Liver (tissue), 9 donors: Measurements from ENCODE around the gene EMILIN3. TPM values are rescaled to one million over a fixed set of nuclear protein-coding genes. Genes with fewer than 3 reads are reported as not detected.

Experiments used
- DNase-seq: peaks from one replicate; pipeline ENCODE4 v3.0.0-alpha.2; 2017; ENCODE audit warnings: low spot score
- H3K27ac ChIP-seq, 2 donors: one replicate each; pipeline ENCODE4 v1.7.0; 2013; ENCODE audit warnings: inconsistent platforms in 2 of 2, low read length in 2 of 2, control low read depth in 1 of 2, low read depth in 1 of 2, mild to moderate bottlenecking in 1 of 2
- H3K27me3 ChIP-seq, 4 donors: one replicate each; pipeline versions ENCODE4 v1.6.1 to v1.7.0; 2013; ENCODE audit warnings: low read length in 3 of 4, inconsistent platforms in 1 of 4, mild to moderate bottlenecking in 1 of 4, moderate library complexity in 1 of 4; ENCODE audit not compliant: control insufficient read depth in 4 of 4, insufficient read depth in 4 of 4
- H3K36me3 ChIP-seq, 4 donors: one replicate each; pipeline versions ENCODE4 v1.6.1 to v1.7.0; 2013; ENCODE audit warnings: low read length in 3 of 4, mild to moderate bottlenecking in 3 of 4, low read depth in 1 of 4, moderate library complexity in 1 of 4; ENCODE audit not compliant: control insufficient read depth in 4 of 4, insufficient read depth in 3 of 4
- H3K4me1 ChIP-seq, 4 donors: one replicate each; pipeline versions ENCODE4 v1.6.1 to v1.7.0; 2013; ENCODE audit warnings: low read length in 3 of 4, mild to moderate bottlenecking in 3 of 4, moderate library complexity in 1 of 4; ENCODE audit not compliant: control insufficient read depth in 4 of 4, insufficient read depth in 4 of 4
- H3K4me3 ChIP-seq, 3 donors: one replicate each; pipeline versions ENCODE4 v1.6.1 to v1.7.0; 2013; ENCODE audit warnings: low read length in 3 of 3, control low read depth in 1 of 3, low read depth in 1 of 3, mild to moderate bottlenecking in 1 of 3
- H3K9ac ChIP-seq, 2 donors: one replicate each; pipeline ENCODE4 v1.7.0; 2013; ENCODE audit warnings: low read length in 2 of 2, mild to moderate bottlenecking in 2 of 2, moderate library complexity in 2 of 2, control low read depth in 1 of 2, low read depth in 1 of 2
- H3K9me3 ChIP-seq, 4 donors: one replicate each; pipeline versions ENCODE4 v1.6.1 to v1.7.0; 2013; ENCODE audit warnings: low read length in 3 of 4; ENCODE audit not compliant: control insufficient read depth in 4 of 4
- EGR1 ChIP-seq, 2 donors: IDR thresholded peaks; 2 replicates each; pipeline ENCODE4 v1.6.1; 2016 to 2018; ENCODE audit warnings: antibody characterized with exemption in 2 of 2, low read depth in 2 of 2
- FOXA1 ChIP-seq: IDR thresholded peaks from 2 replicates; pipeline ENCODE4 v1.6.1; 2016; ENCODE audit warnings: antibody characterized with exemption
- FOXA2 ChIP-seq: IDR thresholded peaks from 2 replicates; pipeline ENCODE4 v1.6.1; 2016; ENCODE audit warnings: antibody characterized with exemption
- GABPA ChIP-seq, 2 donors: IDR thresholded peaks in 1 of 2; conservative IDR thresholded peaks in 1 of 2; 2 replicates each; pipeline ENCODE4 v1.6.1; 2016; ENCODE audit warnings: antibody characterized with exemption in 2 of 2, mild to moderate bottlenecking in 1 of 2, moderate library complexity in 1 of 2
- HNF4A ChIP-seq, 2 donors: conservative IDR thresholded peaks; 2 replicates each; pipeline ENCODE4 v1.6.1; 2016; ENCODE audit warnings: antibody characterized with exemption in 2 of 2, mild to moderate bottlenecking in 2 of 2
- HNF4G ChIP-seq: IDR thresholded peaks from 2 replicates; pipeline ENCODE4 v1.6.1; 2016; ENCODE audit warnings: antibody characterized with exemption
- JUND ChIP-seq, 2 donors: IDR thresholded peaks; 2 replicates each; pipeline ENCODE4 v1.6.1; 2016; ENCODE audit warnings: antibody characterized with exemption in 2 of 2
- NR2F2 ChIP-seq: IDR thresholded peaks from 2 replicates; pipeline ENCODE4 v1.6.1; 2016; ENCODE audit warnings: antibody characterized with exemption
- RAD21 ChIP-seq, 2 donors: IDR thresholded peaks; 2 replicates each; pipeline ENCODE4 v1.6.1; 2016; ENCODE audit warnings: antibody characterized with exemption in 2 of 2, mild to moderate bottlenecking in 2 of 2
- RXRA ChIP-seq, 2 donors: IDR thresholded peaks; 2 replicates each; pipeline ENCODE4 v1.6.1; 2017 to 2018; ENCODE audit warnings: antibody characterized with exemption in 2 of 2, mild to moderate bottlenecking in 1 of 2
- SP1 ChIP-seq: IDR thresholded peaks from 2 replicates; pipeline ENCODE4 v1.6.1; 2018; ENCODE audit warnings: antibody characterized with exemption, mild to moderate bottlenecking
- TAF1 ChIP-seq: conservative IDR thresholded peaks from 2 replicates; pipeline ENCODE4 v1.6.1; 2016; ENCODE audit warnings: antibody characterized with exemption, mild to moderate bottlenecking
- YY1 ChIP-seq: IDR thresholded peaks from 2 replicates; pipeline ENCODE4 v1.6.1; 2016; ENCODE audit warnings: antibody characterized with exemption, mild to moderate bottlenecking
- WGBS: extraction: QIAGEN DNeasy Blood & Tissue Kit; methylation state at CpG from one replicate; pipeline ENCODE4 v1.1.7; 2013; 5-methylcytosine and 5-hydroxymethylcytosine counted together
- polyA plus RNA-seq, 2 donors: library from polyadenylated mRNA; stranded (reverse) in 1 of 2; unstranded in 1 of 2; fragments of 200-250 nt in 1 of 2; fragments of >200 nt in 1 of 2; fragmentation: Nextera tagmentation in 1 of 2; extraction: Ambion mirVana in 1 of 2; gene quantifications; one replicate each; pipeline versions ENCODE4 v1.2.1 to v1.2.3, GENCODE V29; 2013 to 2015
- total RNA-seq, 2 donors: library from RNA; depleted of rRNA; stranded (reverse); fragments of >200 nt; gene quantifications; one replicate each; pipeline ENCODE4 v1.2.3, GENCODE V29; 2014
- TF ChIP-seq, protein P1 (sequence below): IDR thresholded peaks from 2 replicates; pipeline ENCODE4 v1.6.1; 2016; ENCODE audit warnings: antibody characterized with exemption
- TF ChIP-seq, protein P2 (sequence below): fragments of 150-350 bp; IDR thresholded peaks from 2 replicates; pipeline ENCODE4 v1.5.1; 2017; ENCODE audit warnings: improper control_type of control experiment, low read depth, low read length; ENCODE audit not compliant: missing input control
- TF ChIP-seq, protein P3 (sequence below): IDR thresholded peaks from 2 replicates; pipeline ENCODE4 v1.6.1; 2016; ENCODE audit warnings: antibody characterized with exemption
- TF ChIP-seq, protein P4 (sequence below): IDR thresholded peaks from 2 replicates; pipeline ENCODE4 v1.6.1; 2016; ENCODE audit warnings: antibody characterized with exemption
- TF ChIP-seq, protein P5 (sequence below): IDR thresholded peaks from 2 replicates; pipeline ENCODE4 v1.6.1; 2016; ENCODE audit warnings: antibody characterized with exemption, mild to moderate bottlenecking
- donor health status: healthy.
- donor health status: healthy.
- donor health status: healthy.
- donor health status: healthy.
- donor health status: healthy.

The EMILIN3 gene
- total and polyA plus RNA-seq, 4 donors: 0.05 to 0.79 (median 0.17) TPM; not detected in 1

DNA sequence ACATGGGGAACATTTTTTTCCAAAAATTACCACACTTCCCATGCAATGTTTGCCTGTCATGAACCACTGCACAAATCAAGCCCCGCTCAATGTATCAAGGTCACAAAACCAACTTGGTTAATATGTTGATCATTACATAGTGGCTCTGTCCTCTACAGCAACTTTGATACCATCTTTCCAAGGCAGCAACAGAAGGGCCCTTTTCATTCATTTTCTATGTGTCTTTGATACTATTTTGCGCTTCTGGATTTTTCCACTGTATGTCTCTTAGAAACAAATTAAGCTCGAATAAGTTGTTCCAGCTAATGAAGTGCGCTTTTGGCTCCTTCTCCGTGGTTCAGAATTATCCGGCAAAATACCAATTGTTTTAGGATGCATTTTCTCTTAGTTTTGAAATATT, 50.6 kb downstream of the EMILIN3 start:
- TF ChIP-seq FOXA2: peak; percentile 42
- TF ChIP-seq, protein P1, sequence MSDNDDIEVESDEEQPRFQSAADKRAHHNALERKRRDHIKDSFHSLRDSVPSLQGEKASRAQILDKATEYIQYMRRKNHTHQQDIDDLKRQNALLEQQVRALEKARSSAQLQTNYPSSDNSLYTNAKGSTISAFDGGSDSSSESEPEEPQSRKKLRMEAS: no peak
- TF ChIP-seq JUND (IDR thresholded peaks at IDR 0.05): peak in 1 of 2 donors; percentile 68
- TF ChIP-seq, protein P2, sequence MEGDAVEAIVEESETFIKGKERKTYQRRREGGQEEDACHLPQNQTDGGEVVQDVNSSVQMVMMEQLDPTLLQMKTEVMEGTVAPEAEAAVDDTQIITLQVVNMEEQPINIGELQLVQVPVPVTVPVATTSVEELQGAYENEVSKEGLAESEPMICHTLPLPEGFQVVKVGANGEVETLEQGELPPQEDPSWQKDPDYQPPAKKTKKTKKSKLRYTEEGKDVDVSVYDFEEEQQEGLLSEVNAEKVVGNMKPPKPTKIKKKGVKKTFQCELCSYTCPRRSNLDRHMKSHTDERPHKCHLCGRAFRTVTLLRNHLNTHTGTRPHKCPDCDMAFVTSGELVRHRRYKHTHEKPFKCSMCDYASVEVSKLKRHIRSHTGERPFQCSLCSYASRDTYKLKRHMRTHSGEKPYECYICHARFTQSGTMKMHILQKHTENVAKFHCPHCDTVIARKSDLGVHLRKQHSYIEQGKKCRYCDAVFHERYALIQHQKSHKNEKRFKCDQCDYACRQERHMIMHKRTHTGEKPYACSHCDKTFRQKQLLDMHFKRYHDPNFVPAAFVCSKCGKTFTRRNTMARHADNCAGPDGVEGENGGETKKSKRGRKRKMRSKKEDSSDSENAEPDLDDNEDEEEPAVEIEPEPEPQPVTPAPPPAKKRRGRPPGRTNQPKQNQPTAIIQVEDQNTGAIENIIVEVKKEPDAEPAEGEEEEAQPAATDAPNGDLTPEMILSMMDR: no peak
- TF ChIP-seq, protein P3, sequence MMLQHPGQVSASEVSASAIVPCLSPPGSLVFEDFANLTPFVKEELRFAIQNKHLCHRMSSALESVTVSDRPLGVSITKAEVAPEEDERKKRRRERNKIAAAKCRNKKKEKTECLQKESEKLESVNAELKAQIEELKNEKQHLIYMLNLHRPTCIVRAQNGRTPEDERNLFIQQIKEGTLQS: no peak
- TF ChIP-seq RXRA (IDR thresholded peaks at IDR 0.05): peak; percentile 53 to 62
- peak in 1 of 2 donors; percentile 49 for TF ChIP-seq RAD21 (IDR thresholded peaks at IDR 0.05)
- TF ChIP-seq GABPA (IDR thresholded peaks at IDR 0.05 in 1 of 2, conservative IDR thresholded peaks at IDR 0.05 in 1 of 2): no peak
- peak; percentile 23 for TF ChIP-seq HNF4G
- no peak for TF ChIP-seq NR2F2
- peak; percentile 76 for TF ChIP-seq SP1
- TF ChIP-seq TAF1: peak; percentile 58
- TF ChIP-seq, protein P4, sequence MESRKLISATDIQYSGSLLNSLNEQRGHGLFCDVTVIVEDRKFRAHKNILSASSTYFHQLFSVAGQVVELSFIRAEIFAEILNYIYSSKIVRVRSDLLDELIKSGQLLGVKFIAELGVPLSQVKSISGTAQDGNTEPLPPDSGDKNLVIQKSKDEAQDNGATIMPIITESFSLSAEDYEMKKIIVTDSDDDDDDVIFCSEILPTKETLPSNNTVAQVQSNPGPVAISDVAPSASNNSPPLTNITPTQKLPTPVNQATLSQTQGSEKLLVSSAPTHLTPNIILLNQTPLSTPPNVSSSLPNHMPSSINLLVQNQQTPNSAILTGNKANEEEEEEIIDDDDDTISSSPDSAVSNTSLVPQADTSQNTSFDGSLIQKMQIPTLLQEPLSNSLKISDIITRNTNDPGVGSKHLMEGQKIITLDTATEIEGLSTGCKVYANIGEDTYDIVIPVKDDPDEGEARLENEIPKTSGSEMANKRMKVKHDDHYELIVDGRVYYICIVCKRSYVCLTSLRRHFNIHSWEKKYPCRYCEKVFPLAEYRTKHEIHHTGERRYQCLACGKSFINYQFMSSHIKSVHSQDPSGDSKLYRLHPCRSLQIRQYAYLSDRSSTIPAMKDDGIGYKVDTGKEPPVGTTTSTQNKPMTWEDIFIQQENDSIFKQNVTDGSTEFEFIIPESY: peak; percentile 28
- peak; percentile 85 for TF ChIP-seq YY1
- TF ChIP-seq, protein P5, sequence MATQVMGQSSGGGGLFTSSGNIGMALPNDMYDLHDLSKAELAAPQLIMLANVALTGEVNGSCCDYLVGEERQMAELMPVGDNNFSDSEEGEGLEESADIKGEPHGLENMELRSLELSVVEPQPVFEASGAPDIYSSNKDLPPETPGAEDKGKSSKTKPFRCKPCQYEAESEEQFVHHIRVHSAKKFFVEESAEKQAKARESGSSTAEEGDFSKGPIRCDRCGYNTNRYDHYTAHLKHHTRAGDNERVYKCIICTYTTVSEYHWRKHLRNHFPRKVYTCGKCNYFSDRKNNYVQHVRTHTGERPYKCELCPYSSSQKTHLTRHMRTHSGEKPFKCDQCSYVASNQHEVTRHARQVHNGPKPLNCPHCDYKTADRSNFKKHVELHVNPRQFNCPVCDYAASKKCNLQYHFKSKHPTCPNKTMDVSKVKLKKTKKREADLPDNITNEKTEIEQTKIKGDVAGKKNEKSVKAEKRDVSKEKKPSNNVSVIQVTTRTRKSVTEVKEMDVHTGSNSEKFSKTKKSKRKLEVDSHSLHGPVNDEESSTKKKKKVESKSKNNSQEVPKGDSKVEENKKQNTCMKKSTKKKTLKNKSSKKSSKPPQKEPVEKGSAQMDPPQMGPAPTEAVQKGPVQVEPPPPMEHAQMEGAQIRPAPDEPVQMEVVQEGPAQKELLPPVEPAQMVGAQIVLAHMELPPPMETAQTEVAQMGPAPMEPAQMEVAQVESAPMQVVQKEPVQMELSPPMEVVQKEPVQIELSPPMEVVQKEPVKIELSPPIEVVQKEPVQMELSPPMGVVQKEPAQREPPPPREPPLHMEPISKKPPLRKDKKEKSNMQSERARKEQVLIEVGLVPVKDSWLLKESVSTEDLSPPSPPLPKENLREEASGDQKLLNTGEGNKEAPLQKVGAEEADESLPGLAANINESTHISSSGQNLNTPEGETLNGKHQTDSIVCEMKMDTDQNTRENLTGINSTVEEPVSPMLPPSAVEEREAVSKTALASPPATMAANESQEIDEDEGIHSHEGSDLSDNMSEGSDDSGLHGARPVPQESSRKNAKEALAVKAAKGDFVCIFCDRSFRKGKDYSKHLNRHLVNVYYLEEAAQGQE: peak; percentile 80
- TF ChIP-seq EGR1 (IDR thresholded peaks at IDR 0.05; ENCODE audit: low read depth in 2 of 2): no peak
- peak; percentile 79 for TF ChIP-seq HNF4A (conservative IDR thresholded peaks at IDR 0.05)
- no peak for TF ChIP-seq FOXA1
- 60% methylated on average over 6 of the region's 6 CpGs for WGBS
- Histone ChIP-seq H3K27me3 (no peaks in the 10 kb centered on the region), H3K36me3 (peaks cover 0 to 2% (median 0%) of the 10 kb centered on the region in 4 donors), H3K9ac (peak overlapping the region; percentile 94), H3K9me3 (no peaks in the 10 kb centered on the region), H3K27ac (peak overlapping the region; percentile 95 to 98), H3K4me1 (peaks cover 7 to 37% (median 25%) of the 10 kb centered on the region in 4 donors), H3K4me3 (peak overlapping the region; percentile 82 to 96 (median 96))
- no peak for DNase-seq
